GM21576 (cell line): ENCODE results near the gene HSPG2.

Source experiments
- ATAC-seq: cut with Tn5 transposase; IDR thresholded peaks from one replicate; pipeline ENCODE4 v1.9.1; 2021; ENCODE audit warnings: mild to moderate bottlenecking, moderate library complexity; ENCODE audit not compliant: unreplicated experiment

HSPG2 gene

DNA sequence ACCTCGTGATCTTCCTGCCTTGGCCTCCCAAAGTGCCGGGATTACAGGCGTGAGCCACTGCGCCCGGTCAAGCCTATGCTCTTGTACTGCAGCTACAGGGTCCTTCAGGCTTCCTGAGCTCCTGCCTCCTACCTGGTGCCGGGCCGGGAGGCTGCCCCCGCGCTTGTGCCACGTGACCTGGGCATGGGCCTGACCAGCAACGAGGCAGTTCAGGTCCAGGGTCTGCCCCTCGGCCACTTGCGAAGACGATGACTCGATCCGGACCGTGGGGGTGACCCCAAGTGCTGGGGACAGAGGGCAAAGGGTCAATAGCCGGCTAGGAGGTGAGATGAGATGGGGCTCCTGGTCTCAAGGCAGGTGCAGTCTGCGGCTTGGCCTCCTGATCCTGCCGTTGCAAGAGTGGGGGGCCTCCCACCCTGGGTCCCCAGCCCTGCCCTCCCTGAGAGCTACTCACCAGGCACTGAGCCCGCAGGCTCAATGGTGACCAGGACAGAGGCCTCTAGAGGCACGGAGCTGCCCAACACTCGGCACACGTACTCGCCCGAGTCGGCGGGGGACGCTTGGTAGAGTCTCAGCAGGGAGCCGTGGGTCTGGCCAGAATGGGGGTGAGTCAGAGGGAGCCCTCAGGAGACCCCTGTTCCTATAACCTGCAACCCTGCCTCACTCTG, 87.1 kb downstream of the HSPG2 start:
- ATAC-seq, result no peak

DNA sequence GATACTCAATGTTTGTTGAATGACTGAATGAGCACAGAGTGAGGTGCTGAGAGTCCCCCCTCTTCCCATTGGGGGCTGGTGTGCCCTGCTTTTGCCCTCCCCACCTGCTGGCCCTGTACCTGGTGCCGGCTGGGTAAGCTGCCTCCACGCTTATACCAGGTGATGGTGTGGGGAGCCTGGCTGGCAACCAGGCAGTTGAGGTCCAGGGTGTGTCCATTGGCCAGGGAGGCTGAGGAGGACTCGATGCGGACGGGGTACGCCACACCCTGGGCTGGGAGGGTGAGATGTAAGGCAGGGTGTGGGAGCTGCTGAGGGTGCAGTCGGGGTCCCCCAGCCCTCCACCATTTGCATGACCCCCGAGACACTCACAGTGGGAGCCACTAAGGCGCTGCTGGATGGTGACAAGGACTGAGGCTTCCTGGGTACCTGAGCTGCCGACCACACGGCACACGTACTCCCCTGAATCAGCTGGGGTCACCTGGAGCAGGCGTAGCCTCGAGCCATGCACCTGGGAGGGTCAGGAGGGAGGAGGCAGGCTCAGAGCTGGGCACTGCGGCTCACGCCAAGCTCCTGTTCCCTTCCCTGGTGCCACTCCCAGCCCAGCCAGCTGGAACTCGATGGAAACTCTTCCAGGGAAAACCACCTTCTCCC, 88.5 kb downstream of the HSPG2 start:
- ATAC-seq, result no peak

- ATAC-seq, result no peak
Observed at GRCh38 chr1:21847223-21848205, 89.6 kb downstream of the HSPG2 start.

DNA sequence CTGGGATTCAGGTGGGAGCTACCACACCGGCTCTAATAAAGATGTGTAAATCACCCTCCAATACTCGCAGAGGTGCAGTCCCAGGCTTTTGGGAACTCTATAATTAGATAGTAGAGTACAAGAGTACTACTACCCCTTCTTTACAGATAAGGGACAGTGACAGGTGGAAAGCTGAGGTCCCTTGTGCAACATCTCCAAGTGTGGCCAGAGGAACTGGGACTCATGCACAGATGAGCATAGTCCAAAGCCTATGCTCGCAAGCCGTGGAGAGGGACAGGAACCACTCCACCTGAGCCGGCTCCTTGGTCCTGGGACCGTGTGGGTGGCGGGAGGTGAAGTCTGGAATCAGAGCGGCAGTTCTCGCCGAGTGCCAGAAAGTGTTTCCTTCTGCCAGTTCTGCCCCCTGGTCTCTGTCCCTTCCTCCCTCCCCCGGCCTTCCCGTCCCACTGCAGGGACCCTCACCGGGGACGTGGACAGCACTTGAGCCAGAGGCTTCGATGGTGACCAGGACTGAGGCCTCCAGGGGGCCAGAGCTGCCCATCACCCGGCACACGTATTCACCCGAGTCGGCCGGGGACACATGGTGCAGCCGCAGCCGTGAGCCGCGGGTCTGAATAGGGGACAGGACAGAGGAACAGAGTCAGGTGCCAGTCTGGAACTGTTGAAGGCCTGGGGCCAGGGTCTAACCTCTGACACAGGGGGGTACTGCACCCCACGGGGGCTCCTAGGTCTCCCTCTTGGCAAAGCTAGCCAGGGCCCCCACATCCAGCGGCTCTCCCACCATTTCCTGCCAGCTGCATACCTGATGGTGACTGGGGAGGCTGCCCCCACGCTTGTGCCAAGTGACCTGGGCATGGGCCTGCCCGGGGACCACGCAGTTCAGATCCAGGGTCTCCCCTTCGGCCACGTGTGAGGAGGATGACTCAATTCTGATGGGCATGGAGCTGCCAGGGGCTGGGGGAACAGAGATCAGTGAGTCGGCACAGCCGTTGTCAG, 91.2 kb downstream of the HSPG2 start:
- no peak for ATAC-seq

DNA sequence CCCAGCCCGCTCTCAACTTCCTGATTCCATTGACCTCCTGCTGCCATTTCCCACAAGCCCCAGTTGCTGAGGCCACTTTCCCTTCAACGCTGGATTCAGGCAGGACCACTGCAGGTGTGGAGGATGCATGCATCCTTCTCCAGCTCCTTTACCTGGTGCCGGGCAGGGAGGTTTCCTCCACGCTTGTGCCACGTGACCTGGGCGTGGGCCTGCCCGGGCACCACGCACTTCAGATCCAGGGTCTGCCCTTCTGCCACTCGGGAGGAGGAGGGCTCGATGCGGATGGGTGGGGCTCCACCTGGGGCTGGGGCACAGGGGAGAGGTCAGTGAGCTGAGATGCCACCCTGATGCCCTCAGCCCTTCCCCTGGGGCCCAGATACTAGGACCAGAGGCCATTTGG, 93.1 kb downstream of the HSPG2 start:
- ATAC-seq, result no peak

DNA sequence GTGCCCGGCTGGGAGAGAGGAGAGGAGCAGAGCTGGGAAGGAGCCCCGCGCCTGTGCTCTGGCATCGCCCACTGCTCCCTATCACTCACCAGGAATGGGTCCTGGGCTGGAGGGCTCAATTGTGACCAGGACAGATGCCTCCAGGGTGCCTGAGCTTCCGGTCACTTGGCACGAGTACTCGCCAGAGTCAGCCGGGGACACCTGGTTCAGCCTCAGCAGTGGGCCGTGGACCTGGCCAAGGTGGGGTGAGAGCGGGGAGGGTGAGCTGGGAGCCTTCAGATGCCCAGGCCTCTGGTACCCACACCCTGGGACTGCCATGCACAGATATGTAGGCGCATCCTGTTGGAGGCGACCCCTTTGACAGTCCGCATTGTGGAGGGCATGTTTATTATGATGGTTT, 93.9 kb downstream of the HSPG2 start:
- ATAC-seq, result no peak

GRCh38 chr1:21842606-21843162, 94.4 kb downstream of the HSPG2 start:
- no peak for ATAC-seq

GRCh38 chr1:21841852-21842466, 95.2 kb downstream of the HSPG2 start:
- no peak for ATAC-seq

DNA sequence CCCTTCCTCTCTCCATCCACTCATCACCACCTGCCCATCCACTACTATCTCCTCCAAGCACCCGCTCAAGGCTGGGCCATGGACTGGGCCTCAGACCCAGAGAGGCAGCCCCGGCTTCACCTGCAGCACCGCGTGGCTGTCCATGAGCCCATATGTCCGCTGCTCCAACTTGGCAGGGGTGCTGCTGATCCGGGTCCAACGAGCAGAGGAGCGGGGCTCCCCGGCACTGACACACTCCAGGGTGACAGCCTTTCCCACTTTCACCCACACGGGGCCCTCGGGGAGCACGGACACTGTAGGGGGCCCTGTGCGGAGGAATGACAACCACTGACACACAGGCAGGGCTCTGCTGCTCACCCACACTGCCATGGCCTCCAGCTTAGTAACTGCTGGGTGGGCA, 96.1 kb downstream of the HSPG2 start:
- no peak for ATAC-seq

GRCh38 chr1:21839337-21840037, 97.6 kb downstream of the HSPG2 start:
- ATAC-seq, result no peak

DNA sequence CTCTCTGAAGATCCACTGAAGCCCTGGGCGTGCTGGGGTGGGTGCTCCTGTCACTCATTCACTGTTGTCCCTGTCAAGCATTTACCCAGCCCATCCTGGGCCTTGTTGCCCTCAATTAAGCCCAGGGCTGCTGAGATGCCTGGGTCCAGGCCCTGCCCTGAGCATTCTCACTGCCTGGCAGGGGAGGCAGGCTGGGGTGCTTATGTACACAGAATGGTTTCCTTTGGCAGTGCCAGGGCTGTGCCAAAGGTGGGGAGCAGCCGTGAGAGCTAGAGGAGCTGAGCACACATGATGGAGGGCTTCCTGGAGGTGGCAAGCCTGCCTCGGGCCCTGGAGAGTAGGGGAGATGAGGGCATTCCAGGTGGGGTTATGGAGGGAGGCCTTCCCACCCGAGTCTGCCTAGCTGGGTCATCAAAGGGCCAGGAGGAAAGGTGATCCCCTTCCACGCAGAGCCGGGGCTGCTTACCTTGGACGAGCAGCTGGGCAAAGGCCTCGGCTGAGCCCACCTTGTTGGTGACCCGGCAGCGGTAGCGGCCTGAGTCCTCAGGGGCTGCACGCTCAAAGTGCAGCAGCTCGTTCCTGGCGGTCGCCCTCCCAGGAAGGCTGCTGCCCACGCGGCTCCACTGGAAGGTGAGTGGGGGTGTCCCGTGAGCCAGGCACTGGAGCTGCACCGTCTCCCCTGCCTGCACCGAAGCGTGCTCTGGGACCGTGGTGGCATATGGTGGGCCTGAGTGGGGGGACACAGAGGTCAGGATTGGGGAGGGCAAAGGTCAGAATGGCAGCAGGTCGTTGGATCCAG, 98.6 kb downstream of the HSPG2 start:
- no peak for ATAC-seq

GRCh38 chr1:21837476-21837875, 99.6 kb downstream of the HSPG2 start:
- no peak for ATAC-seq

GRCh38 chr1:21836729-21837128, 100.4 kb downstream of the HSPG2 start:
- no peak for ATAC-seq

DNA sequence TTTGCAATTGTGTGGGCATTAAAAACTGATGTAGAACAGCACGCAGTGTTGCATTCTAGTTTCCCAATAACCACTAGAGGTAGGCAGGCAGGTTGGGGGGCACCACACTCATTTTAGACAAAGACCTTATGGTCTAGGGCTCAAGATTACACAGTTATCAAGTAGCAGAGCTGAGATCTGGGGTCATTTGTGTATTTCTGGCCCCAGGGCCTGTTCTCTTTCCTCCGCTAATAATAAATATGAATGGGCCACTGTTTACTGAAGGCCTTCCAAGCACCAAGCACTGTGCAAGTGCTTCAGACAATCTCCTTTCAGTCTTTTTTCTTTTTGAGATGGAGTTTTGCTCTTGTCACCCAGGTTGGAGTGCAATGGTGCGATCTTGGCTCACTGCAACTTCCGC, 101.1 kb downstream of the HSPG2 start:
- no peak for ATAC-seq

- ATAC-seq, result no peak
Observed at GRCh38 chr1:21834666-21835065, 102.4 kb downstream of the HSPG2 start.

DNA sequence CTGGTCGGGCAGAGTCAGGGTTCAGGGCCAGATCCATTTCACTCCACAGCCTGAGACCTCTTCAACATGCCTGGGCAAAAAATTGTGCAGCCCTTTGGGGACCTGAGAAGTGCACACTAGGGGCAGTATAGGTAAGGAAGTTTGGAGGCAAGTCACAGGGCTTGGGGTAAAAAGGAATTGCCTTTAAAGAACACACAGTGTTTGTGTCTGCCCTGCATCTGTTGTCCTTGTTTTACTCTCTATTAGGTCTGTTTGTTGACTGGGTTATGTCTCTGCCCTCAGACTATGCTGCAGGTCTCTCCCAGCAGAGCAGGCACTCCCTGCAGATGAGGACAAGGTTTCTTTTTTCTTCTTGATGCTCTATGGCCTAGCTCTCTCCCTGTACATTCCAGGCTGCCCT, 103.0 kb downstream of the HSPG2 start:
- ATAC-seq, result no peak

DNA sequence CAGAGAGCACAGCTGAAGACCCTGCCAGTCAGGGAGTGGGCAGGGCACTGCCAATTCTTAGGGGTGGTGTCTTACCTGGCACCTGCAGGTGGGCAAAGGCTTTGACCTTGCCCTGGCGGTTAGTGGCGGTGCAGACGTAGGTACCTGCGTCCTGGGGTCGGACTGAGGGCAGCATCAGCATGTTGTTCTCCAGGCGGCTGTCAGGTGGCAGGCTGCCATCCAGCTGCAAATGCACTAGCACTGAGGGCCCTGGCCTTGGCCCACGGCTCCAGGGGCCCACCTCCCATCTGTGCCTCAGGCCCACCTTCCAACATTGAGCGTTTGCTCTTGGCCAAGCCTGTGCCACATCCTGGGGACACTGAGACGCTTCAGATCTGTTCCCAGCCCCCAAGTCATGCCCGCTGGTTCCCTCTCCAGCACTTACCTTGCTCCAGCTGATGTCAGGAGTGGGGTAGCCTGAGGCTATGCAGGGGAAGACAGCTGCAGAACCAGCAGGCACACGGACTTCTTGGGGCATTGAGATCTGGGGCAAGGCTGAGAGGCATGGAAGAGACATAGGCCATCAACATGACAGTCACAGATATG, 103.6 kb downstream of the HSPG2 start:
- ATAC-seq, result no peak

- no peak for ATAC-seq
Observed at GRCh38 chr1:21831454-21831970, 105.6 kb downstream of the HSPG2 start.
